Measurements from ENCODE around the gene SCNM1.
"Not testable (repeated sequence)": the region's sequence is repeated elsewhere in the genome, so short reads cannot be mapped to it uniquely, and the experiment has no call there.

The SCNM1 gene

GRCh38 chr1:151192047-151192446 lies 26.1 kb downstream of the SCNM1 start:
- in situ Hi-C loops (cut with MboI; ENCODE audit: low sequenced_read_pairs) = no loop called here

- in situ Hi-C loops (cut with MboI; ENCODE audit: low sequenced_read_pairs) = no loop called here
Observed at GRCh38 chr1:151193304-151193703, 27.4 kb downstream of the SCNM1 start.

DNA sequence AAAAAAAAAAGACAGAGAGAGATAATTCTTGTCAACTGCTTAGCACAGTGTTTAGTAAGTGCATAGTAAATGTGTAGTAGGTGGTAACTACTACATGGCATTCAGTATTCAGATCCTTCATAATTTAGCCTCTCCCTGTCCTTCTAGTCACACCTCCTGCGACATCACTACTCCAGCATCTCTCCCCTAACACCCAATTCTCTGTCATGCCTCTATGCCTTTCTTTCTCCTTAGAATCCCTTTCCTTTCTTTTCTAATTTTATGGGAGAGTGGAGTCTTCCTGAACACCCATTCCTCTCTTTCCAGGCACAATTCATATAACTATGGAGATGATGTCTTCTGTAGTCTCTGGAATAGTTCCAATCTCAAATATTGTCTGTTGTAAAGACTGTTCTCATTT lies 27.9 kb downstream of the SCNM1 start:
- in situ Hi-C loops (cut with MboI; ENCODE audit: low sequenced_read_pairs) = no loop called here

- in situ Hi-C loops (cut with MboI; ENCODE audit: low sequenced_read_pairs) = not testable (repeated sequence)
Observed at GRCh38 chr1:151194894-151195594, 29.1 kb downstream of the SCNM1 start.

DNA sequence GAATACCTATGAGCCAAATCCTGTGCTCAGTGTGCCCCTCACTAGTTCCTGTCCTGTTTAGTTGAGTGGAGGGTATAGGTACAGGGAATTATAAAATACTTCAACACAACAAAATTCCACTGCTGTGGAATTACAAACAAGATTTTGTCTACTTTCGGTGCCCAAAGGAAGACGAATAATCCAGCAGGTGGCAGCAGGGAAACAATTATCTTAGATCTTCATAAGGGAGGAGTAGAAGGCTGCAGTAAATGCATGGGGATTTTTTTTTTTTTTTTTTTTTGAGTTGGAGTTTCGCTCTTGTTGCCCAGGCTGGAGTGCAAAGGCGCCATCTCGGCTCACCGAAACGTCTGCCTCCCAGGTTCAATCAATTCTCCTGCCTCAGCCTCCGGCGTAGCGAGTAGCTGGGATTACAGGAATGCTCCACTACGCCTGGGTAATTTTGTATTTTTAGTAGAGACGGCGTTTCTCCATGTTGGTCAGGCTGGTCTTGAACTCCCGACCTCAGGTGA lies 30.4 kb downstream of the SCNM1 start:
- in situ Hi-C loops (cut with MboI; ENCODE audit: low sequenced_read_pairs) = no loop called here

DNA sequence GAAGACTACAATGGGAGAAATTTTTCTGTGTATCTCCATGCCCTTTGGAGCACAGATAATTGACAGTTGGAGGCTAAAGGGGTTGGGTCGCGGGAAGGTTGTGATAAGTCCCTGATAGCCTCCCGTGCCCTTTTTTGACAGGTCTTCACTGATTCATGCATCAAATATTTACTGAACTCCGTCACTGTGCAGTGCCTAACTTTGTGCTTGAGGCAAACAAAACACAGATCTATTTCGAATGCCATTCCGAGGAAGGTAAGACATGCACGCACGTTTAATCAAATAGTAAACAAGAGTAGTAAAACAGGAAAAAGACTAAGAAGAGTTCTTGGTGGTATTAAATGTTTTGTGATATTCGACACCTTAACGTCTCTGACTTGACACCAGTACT lies 31.9 kb downstream of the SCNM1 start:
- in situ Hi-C loops (cut with MboI; ENCODE audit: low sequenced_read_pairs) = no loop called here

- in situ Hi-C loops (cut with MboI; ENCODE audit: low sequenced_read_pairs) = no loop called here
Observed at GRCh38 chr1:151198254-151199127, 32.5 kb downstream of the SCNM1 start, which contains the start of gene PIP5K1A. Gene PIP5K1A, plus strand, starts transcription at chr1:151198552. Its CDS starts 445 bp downstream, at chr1:151198997.

DNA sequence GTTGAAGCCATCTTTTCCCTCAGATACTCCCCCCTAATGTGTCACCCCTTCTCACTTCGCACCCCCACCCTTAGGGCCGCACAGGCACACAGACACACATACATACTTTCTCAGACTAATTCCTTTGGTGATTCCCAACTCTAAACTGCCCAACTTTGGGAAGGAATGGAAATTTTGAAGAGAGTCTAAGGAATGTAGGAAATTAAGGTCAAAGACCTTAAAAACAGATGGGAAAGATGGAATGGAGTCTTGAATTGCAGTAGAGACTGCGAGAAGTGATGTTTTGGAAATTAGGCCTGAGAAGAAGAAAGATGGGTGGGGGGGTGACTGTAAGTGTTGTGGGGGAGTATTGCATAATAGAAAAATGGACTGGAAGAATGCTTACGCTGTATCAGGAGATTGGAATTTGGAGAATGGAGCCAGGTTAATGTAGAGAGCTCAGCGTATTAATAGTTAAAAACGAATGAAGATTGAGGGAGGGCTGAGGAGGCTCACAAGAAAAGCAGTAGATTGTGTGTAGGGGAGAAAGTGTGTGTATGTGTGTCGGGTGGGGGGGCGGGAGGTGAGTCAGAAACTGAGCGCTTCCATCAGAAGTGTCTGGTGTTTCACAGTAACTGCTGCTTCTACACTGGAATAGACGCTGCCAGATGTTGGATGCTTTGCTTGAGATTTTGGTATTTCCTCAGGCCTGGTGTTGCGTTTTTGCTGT lies 34.1 kb downstream of the SCNM1 start:
- in situ Hi-C loops (cut with MboI; ENCODE audit: low sequenced_read_pairs) = no loop called here

- in situ Hi-C loops (cut with MboI; ENCODE audit: low sequenced_read_pairs) = not testable (repeated sequence)
Observed at GRCh38 chr1:151205381-151205965, 39.5 kb downstream of the SCNM1 start.

DNA sequence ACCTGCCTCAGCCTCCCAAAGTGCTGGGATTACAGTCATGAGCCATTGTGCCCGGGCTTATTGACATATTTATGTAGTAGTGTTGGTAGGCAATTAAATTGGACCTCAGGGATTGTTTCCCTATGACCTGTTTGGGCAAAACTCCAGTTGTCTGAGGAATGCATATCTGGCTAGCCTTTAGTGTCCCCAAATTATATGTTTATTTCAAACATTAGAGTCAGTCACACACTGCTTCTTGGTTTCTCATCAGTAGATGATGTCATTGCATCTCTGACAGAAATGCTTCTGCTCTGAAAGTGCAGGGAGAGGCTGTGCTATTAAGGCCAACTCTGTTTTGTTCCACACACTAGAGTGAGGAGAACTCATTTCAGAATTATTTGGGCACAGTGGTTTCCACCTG lies 44.9 kb downstream of the SCNM1 start:
- in situ Hi-C loops (cut with MboI; ENCODE audit: low sequenced_read_pairs) = no loop called here

- in situ Hi-C loops (cut with MboI; ENCODE audit: low sequenced_read_pairs) = no loop called here
Observed at GRCh38 chr1:151211972-151212705, 46.2 kb downstream of the SCNM1 start.

DNA sequence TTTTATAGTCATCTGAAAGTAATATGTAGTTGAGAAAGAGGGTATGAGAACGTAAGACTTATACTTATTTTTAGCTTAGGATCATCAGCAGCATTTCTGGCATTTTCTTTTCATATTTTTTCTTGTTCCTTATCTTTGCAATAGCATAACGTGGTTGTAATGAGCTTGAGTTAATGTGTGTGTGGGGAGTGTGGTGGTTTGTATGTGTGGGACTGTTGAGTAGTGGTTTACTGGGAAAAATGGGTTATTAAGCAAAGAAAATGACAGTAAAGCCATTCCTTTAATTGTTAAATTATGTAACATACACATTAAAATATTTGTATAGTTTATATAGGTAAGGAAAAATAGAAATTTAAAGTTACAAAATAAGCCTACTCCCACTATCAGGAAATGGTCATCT lies 47.6 kb downstream of the SCNM1 start:
- in situ Hi-C loops (cut with MboI; ENCODE audit: low sequenced_read_pairs) = no loop called here

All from HL-60/S4 treated with phorbol 12-myristate 13-acetate at 8.2 ng/mL for 4 days and 3 days (cell line).